K562 (cell line): ENCODE results near the gene PVALEF. TPM values are rescaled to one million over a fixed set of nuclear protein-coding genes. Genes with fewer than 3 reads are reported as not detected.
A peak's percentile ranks its signal among the peaks of the same experiment; 100 is the strongest.

ENCODE experiments used
- ARID4B ChIP-seq: sonication (generic); formaldehyde crosslinking; IDR thresholded peaks from 2 replicates; pipeline ENCODE4 v1.8.0; 2022; ENCODE audit warnings: mild to moderate bottlenecking, missing genetic modification reagents
- NCOA4 ChIP-seq: fragments of 450-650 bp; IDR thresholded peaks from 2 replicates; pipeline ENCODE4 v1.6.1; 2018; ENCODE audit warnings: mild to moderate bottlenecking; ENCODE audit not compliant: partially characterized antibody
- NEUROD1 ChIP-seq: fragments of 150-350 bp; IDR thresholded peaks from 2 replicates; pipeline ENCODE4 v1.6.1; 2014; ENCODE audit warnings: borderline replicate concordance, low read length, low read depth; ENCODE audit not compliant: partially characterized antibody
- NFRKB ChIP-seq: fragments of 450-650 bp; IDR thresholded peaks from 2 replicates; pipeline ENCODE4 v1.6.1; 2016; ENCODE audit warnings: low read depth
- PHF8 ChIP-seq: fragments of 200-600 bp; sonication (generic); IDR thresholded peaks from 2 replicates; pipeline ENCODE4 v1.6.1; 2012; ENCODE audit warnings: mixed run types, mild to moderate bottlenecking, inconsistent platforms, low read length, moderate library complexity, borderline replicate concordance
- RNF219 ChIP-seq: fragments of 250-450 bp; sonication (Bioruptor Pico); IDR thresholded peaks from 2 replicates; pipeline ENCODE4 v1.5.0; 2022; ENCODE audit warnings: mild to moderate bottlenecking
- RREB1 ChIP-seq: fragments of 250-450 bp; sonication (Bioruptor Pico); IDR thresholded peaks from 2 replicates; pipeline ENCODE4 v1.4.0; 2020
- TEAD1 ChIP-seq, 2 experiments: fragments of 450-650 bp in 1 of 2; sonication (generic) in 1 of 2; formaldehyde crosslinking; IDR thresholded peaks; 2 replicates each; pipeline versions ENCODE4 v1.4.0 to v1.8.0; 2020 to 2022; ENCODE audit warnings: mild to moderate bottlenecking in 2 of 2, missing genetic modification reagents in 1 of 2
- ZNF239 ChIP-seq: fragments of 250-450 bp; sonication (Bioruptor Pico); IDR thresholded peaks from 2 replicates; pipeline ENCODE4 v1.4.0; 2020; ENCODE audit warnings: mild to moderate bottlenecking
- ZNF324 ChIP-seq: fragments of 250-450 bp; sonication (Bioruptor Pico); IDR thresholded peaks from 2 replicates; pipeline ENCODE4 v1.4.0; 2020; ENCODE audit warnings: mild to moderate bottlenecking
- polyA plus RNA-seq, 8 experiments: library from polyadenylated mRNA; depleted of rRNA in 4 of 8; stranded (reverse) in 5 of 8; unstranded in 3 of 8; fragments of >200 nt; fragmentation: Nextera tagmentation in 2 of 8; fragmentation: Illumina TruSeq in 1 of 8; extraction: Ambion mirVana in 2 of 8; extraction: Trizol in 1 of 8; gene quantifications; 2 replicates each; pipeline versions ENCODE4 v1.2.1 to v1.2.3, GENCODE V29; 2011 to 2014; ENCODE audit warnings: inconsistent platforms in 1 of 8, missing spikeins in 1 of 8
- total RNA-seq, 7 experiments: library from RNA; depleted of rRNA in 6 of 7; stranded (reverse); fragments of >200 nt in 6 of 7; fragmentation: Illumina TruSeq in 2 of 7; extraction: Trizol in 2 of 7; gene quantifications; 2 replicates each; pipeline versions ENCODE4 v1.2.1 to v1.2.3, GENCODE V29; 2011 to 2021; ENCODE audit warnings: low replicate concordance in 1 of 7

Gene PVALEF
- total and polyA plus RNA-seq, 9 of the 15 experiments (the other 6 are each of a cell fraction or from before 2014, with no cell fraction given): not detected

- TF ChIP-seq RREB1 (CRISPR knock-in tag): 0 out of 2 replicates have a peak, but pooled peaks have one; percentile 10
- no peak for TF ChIP-seq ZNF324 (CRISPR knock-in tag)
- TF ChIP-seq NFRKB: no peak
- TF ChIP-seq RNF219 (CRISPR knock-in tag): no peak
- TF ChIP-seq TEAD1 (CRISPR knock-in tag; IDR thresholded peaks at IDR 0.05): peak in 1 of 2 experiments; percentile 24; a peak in 1 of 4 replicates
- no peak for TF ChIP-seq NEUROD1
- TF ChIP-seq NCOA4: no peak
- no peak for TF ChIP-seq ZNF239 (CRISPR knock-in tag)
- no peak for TF ChIP-seq ARID4B (CRISPR knock-in tag)
- TF ChIP-seq PHF8: no peak; the same call in 1 of the 2 replicates
Observed at GRCh38 chr17:81142301-81143199, 22.8 kb upstream of the PVALEF start (continued).
